HEK293T (cell line): Measurements from ENCODE around the gene EFNA3.

Experiments used
- ARNT ChIP-seq: fragments of 450-650 bp; IDR thresholded peaks from 2 replicates; pipeline ENCODE4 v1.6.1; 2017; ENCODE audit warnings: mild to moderate bottlenecking
- CTBP1 ChIP-seq: fragments of 450-650 bp; IDR thresholded peaks from 2 replicates; pipeline ENCODE4 v1.6.1; 2016; ENCODE audit warnings: borderline replicate concordance
- ELF4 ChIP-seq: fragments of 450-650 bp; IDR thresholded peaks from 2 replicates; pipeline ENCODE4 v1.6.1; 2017; ENCODE audit warnings: antibody characterized with exemption
- FOXA1 ChIP-seq: fragments of 450-650 bp; IDR thresholded peaks from 2 replicates; pipeline ENCODE4 v1.6.1; 2016; ENCODE audit warnings: mild to moderate bottlenecking
- FOXM1 ChIP-seq: fragments of 450-650 bp; IDR thresholded peaks from 2 replicates; pipeline ENCODE4 v1.6.1; 2017; ENCODE audit warnings: mild to moderate bottlenecking, borderline replicate concordance
- HDGF ChIP-seq: fragments of 450-650 bp; IDR thresholded peaks from 2 replicates; pipeline ENCODE4 v1.6.1; 2017; ENCODE audit warnings: antibody characterized with exemption, borderline replicate concordance
- L3MBTL2 ChIP-seq: fragments of 450-650 bp; conservative IDR thresholded peaks from 2 replicates; pipeline ENCODE4 v1.6.1; 2016; ENCODE audit warnings: mild to moderate bottlenecking
- SP1 ChIP-seq: fragments of 450-650 bp; IDR thresholded peaks from 2 replicates; pipeline ENCODE4 v1.6.1; 2017
- SUZ12 ChIP-seq: fragments of 450-650 bp; IDR thresholded peaks from 2 replicates; pipeline ENCODE4 v1.6.1; 2016; ENCODE audit warnings: mild to moderate bottlenecking
- TARDBP ChIP-seq: fragments of 450-650 bp; IDR thresholded peaks from 2 replicates; pipeline ENCODE4 v1.6.1; 2016
- TF ChIP-seq, protein P1 (sequence below): fragments of 450-650 bp; IDR thresholded peaks from 2 replicates; pipeline ENCODE4 v1.6.1; 2016

DNA sequence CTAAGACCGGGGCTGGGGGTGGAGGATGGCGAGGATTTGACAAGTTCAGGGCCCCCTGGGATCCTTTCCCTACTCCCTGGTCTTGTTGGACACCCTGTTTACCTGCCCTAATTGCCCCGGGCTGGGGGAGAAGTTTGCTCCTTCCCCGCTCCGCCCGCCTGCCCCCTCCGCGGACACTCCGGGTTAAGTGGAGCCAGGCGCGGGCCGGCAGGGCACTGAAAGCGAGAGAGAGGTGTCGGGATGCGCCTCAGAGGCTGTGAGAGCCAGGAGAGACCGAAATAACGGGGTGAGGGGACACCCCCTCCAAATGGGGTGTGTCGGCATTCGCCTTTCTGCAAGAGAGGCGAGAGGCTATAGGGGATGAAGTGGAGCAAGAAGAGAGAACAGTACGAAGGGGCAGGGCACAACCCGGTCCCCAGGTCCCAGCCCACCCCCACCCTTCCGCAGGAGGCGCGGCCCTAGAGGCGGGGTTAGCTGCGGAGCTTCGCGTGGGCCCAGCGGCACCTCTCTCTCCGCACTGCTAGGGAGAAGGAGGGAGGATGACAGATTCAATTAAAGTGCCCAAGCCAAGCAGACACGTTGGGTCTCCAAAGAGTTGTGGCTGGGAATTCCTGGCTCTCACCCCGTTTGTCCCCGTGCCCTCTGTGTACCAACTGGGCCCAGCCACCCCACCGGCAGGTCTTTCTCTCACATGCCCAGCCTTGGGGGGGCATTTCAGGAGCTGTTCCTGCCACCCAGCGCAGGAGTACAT lies 3.8 kb downstream of the EFNA3 start:
- no peak for TF ChIP-seq TARDBP
- TF ChIP-seq CTBP1: no peak
- TF ChIP-seq, protein P1, sequence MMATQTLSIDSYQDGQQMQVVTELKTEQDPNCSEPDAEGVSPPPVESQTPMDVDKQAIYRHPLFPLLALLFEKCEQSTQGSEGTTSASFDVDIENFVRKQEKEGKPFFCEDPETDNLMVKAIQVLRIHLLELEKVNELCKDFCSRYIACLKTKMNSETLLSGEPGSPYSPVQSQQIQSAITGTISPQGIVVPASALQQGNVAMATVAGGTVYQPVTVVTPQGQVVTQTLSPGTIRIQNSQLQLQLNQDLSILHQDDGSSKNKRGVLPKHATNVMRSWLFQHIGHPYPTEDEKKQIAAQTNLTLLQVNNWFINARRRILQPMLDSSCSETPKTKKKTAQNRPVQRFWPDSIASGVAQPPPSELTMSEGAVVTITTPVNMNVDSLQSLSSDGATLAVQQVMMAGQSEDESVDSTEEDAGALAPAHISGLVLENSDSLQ: no peak
- no peak for TF ChIP-seq SP1
- TF ChIP-seq SUZ12: no peak
- no peak for TF ChIP-seq FOXA1
- no peak for TF ChIP-seq FOXM1
- no peak for TF ChIP-seq HDGF
- no peak for TF ChIP-seq ARNT
- TF ChIP-seq ELF4: no peak
- TF ChIP-seq L3MBTL2: no peak
